ENCODE results near the gene MAPK8IP3.

Gene MAPK8IP3

GRCh38 chr16:1788095-1788707 lies 82.2 kb downstream of the MAPK8IP3 start:
- no peak for DNase-seq

- no peak for DNase-seq
Observed at GRCh38 chr16:1788708-1789100, 82.7 kb downstream of the MAPK8IP3 start.

GRCh38 chr16:1789643-1790045 lies 83.6 kb downstream of the MAPK8IP3 start:
- DNase-seq = no peak

- no peak for DNase-seq
Observed at GRCh38 chr16:1790261-1790610, 84.2 kb downstream of the MAPK8IP3 start.

GRCh38 chr16:1790611-1791255 lies 84.7 kb downstream of the MAPK8IP3 start:
- DNase-seq = no peak

GRCh38 chr16:1791256-1791942 lies 85.4 kb downstream of the MAPK8IP3 start:
- DNase-seq = no peak

- no peak for DNase-seq
Observed at GRCh38 chr16:1791943-1792812, 86.2 kb downstream of the MAPK8IP3 start.

GRCh38 chr16:1792836-1793577 lies 87.0 kb downstream of the MAPK8IP3 start:
- no peak for DNase-seq

- no peak for DNase-seq
Observed at GRCh38 chr16:1793578-1794220, 87.7 kb downstream of the MAPK8IP3 start, which contains the start of gene IGFALS. IGFALS (minus strand) TSS chr16:1793705; CDS start chr16:1793652, 53 bp downstream.

- no peak for DNase-seq
Observed at GRCh38 chr16:1794221-1794871, 88.4 kb downstream of the MAPK8IP3 start.

GRCh38 chr16:1794908-1795666 lies 89.1 kb downstream of the MAPK8IP3 start:
- no peak for DNase-seq

GRCh38 chr16:1799263-1799662 lies 93.3 kb downstream of the MAPK8IP3 start:
- peak; percentile 47 for DNase-seq

GRCh38 chr16:1800701-1801100 lies 94.7 kb downstream of the MAPK8IP3 start:
- DNase-seq = no peak

- no peak for DNase-seq
Observed at GRCh38 chr16:1807626-1808025, 101.6 kb downstream of the MAPK8IP3 start.

- DNase-seq = no peak
Observed at GRCh38 chr16:1808691-1809090, 102.7 kb downstream of the MAPK8IP3 start.

GRCh38 chr16:1809281-1809801 lies 103.3 kb downstream of the MAPK8IP3 start:
- no peak for DNase-seq

GRCh38 chr16:1810106-1810505 lies 104.1 kb downstream of the MAPK8IP3 start:
- no peak for DNase-seq

GRCh38 chr16:1810536-1810935 lies 104.5 kb downstream of the MAPK8IP3 start:
- no peak for DNase-seq

GRCh38 chr16:1812732-1813163 lies 106.8 kb downstream of the MAPK8IP3 start:
- peak; percentile 91 for DNase-seq

- no peak for DNase-seq
Observed at GRCh38 chr16:1815461-1815860, 109.5 kb downstream of the MAPK8IP3 start.

Measured in hematopoietic multipotent progenitor cell treated with erythropoietin and hydrocortisone succinate and interleukin-3 and kit ligand, for 4 days (in vitro differentiated cells).